ENCODE measurements around the gene PLAC1.

Gene PLAC1

GRCh38 chrX:134628663-134629062 is 29.6 kb downstream of the PLAC1 start:
- no peak for DNase-seq

GRCh38 chrX:134626434-134626833 is 31.8 kb downstream of the PLAC1 start:
- DNase-seq: peak; percentile 2

- DNase-seq: no peak
These were observed 33.0 kb downstream of the PLAC1 start for GRCh38 chrX:134625315-134625718.

- DNase-seq: no peak
These were observed 34.2 kb downstream of the PLAC1 start for GRCh38 chrX:134624046-134624430.

GRCh38 chrX:134623293-134624045 is 34.8 kb downstream of the PLAC1 start:
- DNase-seq: peak; percentile 49

- DNase-seq: no peak
These were observed 35.5 kb downstream of the PLAC1 start for GRCh38 chrX:134622813-134623185.

- DNase-seq: peak; percentile 39
These were observed 36.0 kb downstream of the PLAC1 start for GRCh38 chrX:134622056-134622812.

GRCh38 chrX:134619838-134620237 is 38.4 kb downstream of the PLAC1 start:
- no peak for DNase-seq

GRCh38 chrX:134613396-134613795 is 44.9 kb downstream of the PLAC1 start:
- DNase-seq: no peak

GRCh38 chrX:134608153-134608552 is 50.1 kb downstream of the PLAC1 start:
- DNase-seq: no peak

- DNase-seq: no peak
These were observed 50.7 kb downstream of the PLAC1 start for GRCh38 chrX:134607523-134607922.

GRCh38 chrX:134604701-134605311 is 53.5 kb downstream of the PLAC1 start:
- DNase-seq: peak; percentile 41

- DNase-seq: no peak
These were observed 54.2 kb downstream of the PLAC1 start for GRCh38 chrX:134603806-134604700.

GRCh38 chrX:134602410-134602809 is 55.9 kb downstream of the PLAC1 start:
- DNase-seq: no peak

GRCh38 chrX:134601240-134601765 is 57.0 kb downstream of the PLAC1 start:
- DNase-seq: no peak

GRCh38 chrX:134600714-134601113 is 57.6 kb downstream of the PLAC1 start:
- no peak for DNase-seq

- no peak for DNase-seq
These were observed 58.9 kb downstream of the PLAC1 start for GRCh38 chrX:134599184-134599914.

- DNase-seq: no peak
These were observed 66.0 kb downstream of the PLAC1 start for GRCh38 chrX:134592303-134592702.

- no peak for DNase-seq
These were observed 66.8 kb downstream of the PLAC1 start for GRCh38 chrX:134591502-134591901.

GRCh38 chrX:134588806-134589205 is 69.5 kb downstream of the PLAC1 start:
- no peak for DNase-seq

- no peak for DNase-seq
These were observed 77.4 kb downstream of the PLAC1 start for GRCh38 chrX:134580907-134581306.

- DNase-seq: no peak
These were observed 84.6 kb downstream of the PLAC1 start for GRCh38 chrX:134573683-134574035.

All from hematopoietic multipotent progenitor cell treated with erythropoietin and hydrocortisone succinate and interleukin-3 and kit ligand, for 8 days (in vitro differentiated cells).